Measurements from ENCODE around the gene GRAP.

DNA sequence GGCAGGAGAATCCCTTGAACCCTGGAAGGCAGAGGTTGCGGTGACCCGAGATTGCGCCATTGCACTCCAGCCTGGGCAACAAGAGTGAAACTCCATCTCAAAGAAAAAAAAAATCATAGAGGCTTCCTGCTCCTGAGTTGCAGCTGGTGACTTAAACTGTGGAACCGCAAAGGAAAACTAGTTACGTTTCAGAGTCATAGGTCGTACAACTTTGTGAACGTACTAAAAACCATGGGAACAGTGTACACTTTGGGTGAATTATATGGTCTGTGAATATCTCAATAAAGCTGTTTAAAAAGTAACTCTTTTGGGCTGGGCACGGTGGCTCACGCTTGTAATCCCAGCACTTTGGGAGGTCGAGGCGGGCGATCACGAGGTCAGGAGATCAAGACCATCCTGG is 71.2 kb downstream of the GRAP start:
- TF ChIP-seq POLR2A (IDR thresholded peaks at IDR 0.05; ENCODE audit: low read length) (no peak), GATA1 (IDR thresholded peaks at IDR 0.05; ENCODE audit: low read depth, low read length) (no peak)

Data from erythroblast (primary cell).